ENCODE data around the gene KIFAP3. TPM values are rescaled to one million over a fixed set of nuclear protein-coding genes. Genes with fewer than 3 reads are reported as not detected.

Gene KIFAP3
- total RNA-seq, 1 experiment from 2014 or later = 3.8 TPM

DNA sequence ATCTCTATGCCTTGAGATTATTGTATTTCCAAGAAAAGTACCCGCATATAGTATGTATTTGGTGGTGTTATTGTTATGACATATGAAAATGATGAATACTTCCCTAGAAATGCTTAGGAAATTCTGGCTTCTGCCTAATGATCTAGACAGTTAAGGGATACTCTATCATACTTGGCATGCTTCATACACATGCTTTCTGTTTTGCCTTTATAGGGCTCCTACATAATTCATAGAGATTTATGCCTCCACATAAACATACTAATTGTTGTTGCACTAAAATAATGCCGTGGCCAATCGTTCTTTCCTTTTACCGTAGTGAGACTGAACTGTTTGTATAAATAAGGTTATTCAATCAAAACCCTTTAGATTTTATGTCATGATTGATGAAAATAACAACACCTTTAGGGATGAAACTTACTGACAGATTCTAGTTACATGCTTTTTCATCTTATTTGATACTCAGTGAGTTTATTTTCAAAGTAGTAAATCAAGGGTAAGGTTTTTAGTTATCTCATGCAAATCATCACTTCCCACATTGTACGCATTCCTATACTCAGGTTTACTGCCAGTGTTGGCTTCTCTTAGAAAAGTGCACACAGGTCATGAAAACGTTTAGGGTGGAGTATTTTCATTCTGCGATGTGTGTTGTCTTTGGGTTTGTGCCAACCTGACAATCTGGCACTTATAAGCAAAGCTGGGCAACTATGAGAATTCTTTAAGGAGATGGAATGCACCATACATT, 140.3 kb downstream of the KIFAP3 start:
- H3K23ac ChIP-seq (ENCODE audit: insufficient read length, low read depth, low read length) = no peak overlapping the region
- no peak overlapping the region for H3K4ac ChIP-seq (ENCODE audit: low read depth, low read length)
- H2BK15ac ChIP-seq (ENCODE audit: low read depth, low read length) = no peak overlapping the region
- no peak overlapping the region for H3K14ac ChIP-seq (ENCODE audit: insufficient read depth, low read length)
- no peak overlapping the region for H2AFZ ChIP-seq (ENCODE audit: low read length)
- H3K23me2 ChIP-seq (ENCODE audit: insufficient read length, low read depth, low read length, poor library complexity, severe bottlenecking) = no peaks in the 10 kb centered on the region
- WGBS (ENCODE audit: extremely low coverage, insufficient read length, low lambda C conversion rate) = no CpG with 5 or more reads among the region's 7 CpGs
- no peak overlapping the region for H3K56ac ChIP-seq (ENCODE audit: insufficient read length, low read depth, low read length)
- H4K5ac ChIP-seq (ENCODE audit: insufficient read length, low read depth, low read length) = no peak overlapping the region
- H4K91ac ChIP-seq (ENCODE audit: insufficient read length, low read depth, low read length) = no peak overlapping the region
- H3K9me3 Mint-ChIP-seq = no peaks in the 10 kb centered on the region
- H3K27me3 ChIP-seq (ENCODE audit: insufficient read depth, low read length) = no peaks in the 10 kb centered on the region
- no peak overlapping the region for H2BK12ac ChIP-seq (ENCODE audit: insufficient read length, low read depth, low read length)
- no peaks in the 10 kb centered on the region for H3K4me1 ChIP-seq (ENCODE audit: insufficient read depth, low read length)
- no peak overlapping the region for H3K27ac Mint-ChIP-seq
- no peak for DNase-seq
- no peaks in the 10 kb centered on the region for H3K79me1 ChIP-seq (ENCODE audit: insufficient read depth, low read depth, low read length, poor library complexity, severe bottlenecking)
- no peaks in the 10 kb centered on the region for H3K4me1 Mint-ChIP-seq
- no peak overlapping the region for H4K8ac ChIP-seq (replicated peaks; ENCODE audit: insufficient read length, low read depth, low read length)
- no peak overlapping the region for H3K9ac ChIP-seq (ENCODE audit: extremely low read depth, insufficient read length, low read length)
- no peak overlapping the region for H3T11ph ChIP-seq (ENCODE audit: low read length)
- no peak overlapping the region for H2AK5ac ChIP-seq (ENCODE audit: insufficient read length, low read length)
- H3K18ac ChIP-seq (ENCODE audit: insufficient read length, low read depth, low read length) = no peak overlapping the region
- no peak overlapping the region for H2BK20ac ChIP-seq (ENCODE audit: low read depth, low read length, poor library complexity, severe bottlenecking)
- no peak overlapping the region for H2BK5ac ChIP-seq (ENCODE audit: insufficient read length, low read length)
- no peaks in the 10 kb centered on the region for H4K20me1 ChIP-seq (ENCODE audit: control insufficient read depth, insufficient read depth, insufficient read length)
- H3K36me3 Mint-ChIP-seq (ENCODE audit: insufficient read depth in 1 of 3, low read depth in 3 of 3) = no peaks in the 10 kb centered on the region
- no peak overlapping the region for H3K27ac ChIP-seq (ENCODE audit: insufficient read length, low read depth, low read length)
- no peak overlapping the region for H3K4me2 ChIP-seq (ENCODE audit: insufficient read depth, insufficient read length, low read length)
- H3K27me3 Mint-ChIP-seq (ENCODE audit: low read depth) = no peaks in the 10 kb centered on the region
- H3K4me3 Mint-ChIP-seq = no peak overlapping the region
- H3K9me3 ChIP-seq (ENCODE audit: control insufficient read depth, low read depth, low read length) = no peaks in the 10 kb centered on the region
- TF ChIP-seq, protein P1, sequence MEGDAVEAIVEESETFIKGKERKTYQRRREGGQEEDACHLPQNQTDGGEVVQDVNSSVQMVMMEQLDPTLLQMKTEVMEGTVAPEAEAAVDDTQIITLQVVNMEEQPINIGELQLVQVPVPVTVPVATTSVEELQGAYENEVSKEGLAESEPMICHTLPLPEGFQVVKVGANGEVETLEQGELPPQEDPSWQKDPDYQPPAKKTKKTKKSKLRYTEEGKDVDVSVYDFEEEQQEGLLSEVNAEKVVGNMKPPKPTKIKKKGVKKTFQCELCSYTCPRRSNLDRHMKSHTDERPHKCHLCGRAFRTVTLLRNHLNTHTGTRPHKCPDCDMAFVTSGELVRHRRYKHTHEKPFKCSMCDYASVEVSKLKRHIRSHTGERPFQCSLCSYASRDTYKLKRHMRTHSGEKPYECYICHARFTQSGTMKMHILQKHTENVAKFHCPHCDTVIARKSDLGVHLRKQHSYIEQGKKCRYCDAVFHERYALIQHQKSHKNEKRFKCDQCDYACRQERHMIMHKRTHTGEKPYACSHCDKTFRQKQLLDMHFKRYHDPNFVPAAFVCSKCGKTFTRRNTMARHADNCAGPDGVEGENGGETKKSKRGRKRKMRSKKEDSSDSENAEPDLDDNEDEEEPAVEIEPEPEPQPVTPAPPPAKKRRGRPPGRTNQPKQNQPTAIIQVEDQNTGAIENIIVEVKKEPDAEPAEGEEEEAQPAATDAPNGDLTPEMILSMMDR (conservative IDR thresholded peaks at IDR 0.05) = no peak
- H3K79me2 ChIP-seq (ENCODE audit: insufficient read depth, low read length) = no peaks in the 10 kb centered on the region
- no peak overlapping the region for H2BK120ac ChIP-seq (ENCODE audit: low read depth, low read length, poor library complexity, severe bottlenecking)

Measured in H9 (cell line).